PFSK-1 (cell line): Measurements from ENCODE around the gene TBC1D10B.

Source experiments
- FOXP2 ChIP-seq: optimal IDR thresholded peaks from 2 replicates; pipeline ENCODE3; 2011; ENCODE audit warnings: borderline replicate concordance, control low read depth, inconsistent platforms; ENCODE audit not compliant: insufficient read depth; ENCODE audit errors: extremely low read length, extremely low read depth
- POLR2AphosphoS5 ChIP-seq: IDR thresholded peaks from 2 replicates; pipeline ENCODE4 v1.6.1; 2012; ENCODE audit warnings: low read depth, mild to moderate bottlenecking, control low read depth, low read length, moderate library complexity
- SIN3A ChIP-seq: IDR thresholded peaks from 2 replicates; pipeline ENCODE4 v1.6.1; 2012; ENCODE audit warnings: mild to moderate bottlenecking, low read length, moderate library complexity, borderline replicate concordance; ENCODE audit not compliant: insufficient read depth
- TAF1 ChIP-seq: IDR thresholded peaks from 2 replicates; pipeline ENCODE4 v1.6.1; 2012; ENCODE audit warnings: low read length, control low read depth, borderline replicate concordance; ENCODE audit not compliant: insufficient read depth
- TF ChIP-seq, protein P1 (sequence below), 2 experiments: IDR thresholded peaks; 2 replicates each; pipeline versions ENCODE4 v1.6.1 to v1.8.0; 2011 to 2012; ENCODE audit warnings: low read depth in 2 of 2, low read length in 2 of 2, control low read depth in 1 of 2, inconsistent platforms in 1 of 2, mild to moderate bottlenecking in 1 of 2, moderate library complexity in 1 of 2; ENCODE audit not compliant: insufficient read depth in 1 of 2

TBC1D10B gene

DNA sequence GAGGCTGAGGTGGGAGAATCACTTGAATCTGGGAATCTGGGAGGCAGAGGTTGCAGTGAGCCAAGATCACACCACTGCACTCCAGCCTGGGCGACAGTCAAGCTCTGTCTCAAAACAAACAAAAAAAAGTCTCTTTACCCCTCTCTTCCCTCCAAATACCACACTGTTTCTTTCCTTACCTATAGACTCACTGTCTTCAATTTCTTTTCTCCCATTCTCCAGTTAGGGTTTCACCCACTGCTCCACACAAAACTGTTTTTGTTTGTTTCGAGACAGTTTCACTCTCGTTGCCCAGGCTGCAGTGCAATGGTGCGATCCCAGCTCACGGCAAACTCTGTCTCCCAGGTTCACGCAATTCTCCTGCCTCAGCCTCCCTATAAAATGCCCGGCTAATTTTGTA, 9.1 kb downstream of the TBC1D10B start:
- TF ChIP-seq FOXP2 (no peak), TAF1 (no peak), SIN3A (no peak), POLR2AphosphoS5 (no peak)
- TF ChIP-seq, protein P1, sequence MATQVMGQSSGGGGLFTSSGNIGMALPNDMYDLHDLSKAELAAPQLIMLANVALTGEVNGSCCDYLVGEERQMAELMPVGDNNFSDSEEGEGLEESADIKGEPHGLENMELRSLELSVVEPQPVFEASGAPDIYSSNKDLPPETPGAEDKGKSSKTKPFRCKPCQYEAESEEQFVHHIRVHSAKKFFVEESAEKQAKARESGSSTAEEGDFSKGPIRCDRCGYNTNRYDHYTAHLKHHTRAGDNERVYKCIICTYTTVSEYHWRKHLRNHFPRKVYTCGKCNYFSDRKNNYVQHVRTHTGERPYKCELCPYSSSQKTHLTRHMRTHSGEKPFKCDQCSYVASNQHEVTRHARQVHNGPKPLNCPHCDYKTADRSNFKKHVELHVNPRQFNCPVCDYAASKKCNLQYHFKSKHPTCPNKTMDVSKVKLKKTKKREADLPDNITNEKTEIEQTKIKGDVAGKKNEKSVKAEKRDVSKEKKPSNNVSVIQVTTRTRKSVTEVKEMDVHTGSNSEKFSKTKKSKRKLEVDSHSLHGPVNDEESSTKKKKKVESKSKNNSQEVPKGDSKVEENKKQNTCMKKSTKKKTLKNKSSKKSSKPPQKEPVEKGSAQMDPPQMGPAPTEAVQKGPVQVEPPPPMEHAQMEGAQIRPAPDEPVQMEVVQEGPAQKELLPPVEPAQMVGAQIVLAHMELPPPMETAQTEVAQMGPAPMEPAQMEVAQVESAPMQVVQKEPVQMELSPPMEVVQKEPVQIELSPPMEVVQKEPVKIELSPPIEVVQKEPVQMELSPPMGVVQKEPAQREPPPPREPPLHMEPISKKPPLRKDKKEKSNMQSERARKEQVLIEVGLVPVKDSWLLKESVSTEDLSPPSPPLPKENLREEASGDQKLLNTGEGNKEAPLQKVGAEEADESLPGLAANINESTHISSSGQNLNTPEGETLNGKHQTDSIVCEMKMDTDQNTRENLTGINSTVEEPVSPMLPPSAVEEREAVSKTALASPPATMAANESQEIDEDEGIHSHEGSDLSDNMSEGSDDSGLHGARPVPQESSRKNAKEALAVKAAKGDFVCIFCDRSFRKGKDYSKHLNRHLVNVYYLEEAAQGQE (IDR thresholded peaks at IDR 0.05; ENCODE audit: insufficient read depth in 1 of 2, low read depth in 2 of 2, low read length in 2 of 2): no peak

DNA sequence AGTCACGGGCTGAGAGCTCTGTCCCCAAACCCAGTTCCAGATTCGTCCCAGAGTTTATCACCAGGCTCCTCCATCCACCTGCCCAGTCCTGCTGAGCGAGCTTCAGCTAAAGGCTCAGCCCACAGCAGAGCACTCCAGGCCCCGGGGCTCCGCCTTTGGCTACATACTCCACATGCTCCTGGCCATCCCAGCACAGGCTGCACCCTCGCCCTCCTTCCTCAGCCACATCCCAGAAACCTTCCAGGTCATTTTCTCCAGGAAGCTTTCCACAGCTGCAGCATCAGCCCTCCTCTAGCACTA, 10.5 kb downstream of the TBC1D10B start:
- TF ChIP-seq, protein P1 (IDR thresholded peaks at IDR 0.05; ENCODE audit: insufficient read depth in 1 of 2, low read depth in 2 of 2, low read length in 2 of 2): no peak

DNA sequence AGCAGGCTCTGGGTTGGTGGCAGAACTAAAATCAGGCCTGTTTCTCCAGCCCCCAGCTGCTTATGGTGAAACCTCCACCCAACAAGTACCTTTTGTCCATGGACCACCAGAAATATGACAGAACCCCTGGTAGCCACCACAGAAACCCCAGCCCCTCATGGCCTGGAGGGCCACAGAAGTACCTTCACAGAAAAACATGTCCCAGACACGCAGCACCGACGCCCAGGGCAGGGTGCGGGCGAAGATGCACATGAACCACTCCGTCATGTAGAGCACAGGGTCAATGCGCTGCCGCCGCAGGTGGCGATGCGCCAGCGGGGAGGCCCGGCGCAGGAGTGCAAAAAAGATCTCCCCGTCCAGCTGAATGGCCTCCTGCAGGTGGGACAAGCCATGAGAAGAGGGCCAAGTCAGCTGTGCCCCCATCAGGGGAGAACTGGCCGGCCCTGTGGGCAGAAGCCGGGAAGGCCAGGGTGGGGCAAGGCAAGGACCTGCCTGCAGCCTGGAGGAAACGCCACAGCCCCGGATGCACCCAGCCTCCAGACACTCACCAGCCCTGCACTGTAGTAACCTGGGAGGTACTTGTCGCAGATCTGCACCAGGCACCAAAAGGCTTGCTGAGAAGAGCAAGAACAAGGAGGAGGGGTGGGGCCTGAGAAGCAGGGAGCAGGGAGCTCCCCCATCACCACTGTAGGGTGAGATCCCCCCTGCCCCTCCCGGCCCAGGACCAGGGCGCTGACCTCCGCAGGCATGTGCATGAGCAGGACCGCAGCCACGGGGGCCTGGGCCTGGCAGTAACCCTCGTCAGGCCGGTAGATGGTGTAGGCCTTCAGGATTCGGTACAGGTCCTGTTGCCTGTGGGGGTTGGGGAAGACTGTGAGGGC, 11.1 kb downstream of the TBC1D10B start:
- TF ChIP-seq, protein P1 (IDR thresholded peaks at IDR 0.05; ENCODE audit: insufficient read depth in 1 of 2, low read depth in 2 of 2, low read length in 2 of 2): no peak
- TF ChIP-seq FOXP2 (no peak), SIN3A (no peak), POLR2AphosphoS5 (no peak), TAF1 (no peak)

DNA sequence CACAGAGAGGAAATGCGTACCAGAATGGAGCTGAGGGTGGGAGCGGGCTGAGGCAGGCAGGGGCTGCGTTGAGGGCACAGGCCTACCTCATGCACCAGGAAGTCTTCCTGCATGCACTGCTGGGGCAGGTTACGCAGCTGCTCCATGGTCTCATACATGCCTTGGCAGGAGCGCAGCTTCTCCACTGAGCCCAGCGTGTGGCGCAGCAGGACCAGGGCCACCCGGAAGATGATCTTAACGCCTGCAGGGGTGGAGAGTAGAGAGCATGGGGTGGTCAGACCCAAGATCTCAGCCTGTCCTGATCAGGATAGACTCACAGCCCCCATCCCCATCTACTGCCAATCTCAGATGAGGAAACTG, 11.7 kb downstream of the TBC1D10B start:
- no peak for TF ChIP-seq TAF1
- TF ChIP-seq, protein P1 (IDR thresholded peaks at IDR 0.05; ENCODE audit: insufficient read depth in 1 of 2, low read depth in 2 of 2, low read length in 2 of 2): no peak
- TF ChIP-seq FOXP2: no peak
